Stimulated activated CD4-positive, alpha-beta T cell treated with anti-CD3 and anti-CD28 coated beads, Interleukin-12 subunit alpha, Interleukin-12 subunit beta, amount 100 ng/mL, for 48 hours (primary cell): Measurements from ENCODE around the gene TMEM115.

Experiments
- DNase-seq, 3 donors: peaks; one replicate each; pipeline ENCODE4 v3.0.0-alpha.2; 2020; ENCODE audit warnings: low read depth in 2 of 3, low spot score in 1 of 3

The TMEM115 gene

GRCh38 chr3:50336452-50337174, 22.7 kb downstream of the TMEM115 start:
- DNase-seq, result peak in 1 of 3 donors; percentile 44

GRCh38 chr3:50334339-50335075, 24.8 kb downstream of the TMEM115 start:
- DNase-seq, result no peak

GRCh38 chr3:50333744-50334328, 25.5 kb downstream of the TMEM115 start:
- DNase-seq, result no peak

- no peak for DNase-seq
Measured at GRCh38 chr3:50331364-50331907, 27.9 kb downstream of the TMEM115 start.

- no peak for DNase-seq
Measured at GRCh38 chr3:50330330-50330729, 29.0 kb downstream of the TMEM115 start.

GRCh38 chr3:50327943-50328691, 31.2 kb downstream of the TMEM115 start, which contains the start of gene TUSC2:
Gene TUSC2, minus strand, starts transcription at chr3:50328223. Its CDS starts 124 bp downstream, at chr3:50328099.
- DNase-seq, result peak; percentile 91 to 96 (median 92)

GRCh38 chr3:50327129-50327528, 32.2 kb downstream of the TMEM115 start:
- no peak for DNase-seq

GRCh38 chr3:50326182-50326541, 33.2 kb downstream of the TMEM115 start:
- no peak for DNase-seq

- DNase-seq, result no peak
Measured at GRCh38 chr3:50325497-50326181, 33.7 kb downstream of the TMEM115 start.

GRCh38 chr3:50325113-50325480, 34.2 kb downstream of the TMEM115 start:
- no peak for DNase-seq

GRCh38 chr3:50324351-50325112, 34.8 kb downstream of the TMEM115 start:
- DNase-seq, result peak in 2 of 3 donors; percentile 32 to 52

- DNase-seq, result no peak
Measured at GRCh38 chr3:50323614-50324199, 35.6 kb downstream of the TMEM115 start.

GRCh38 chr3:50323092-50323600, 36.2 kb downstream of the TMEM115 start:
- no peak for DNase-seq

- DNase-seq, result no peak
Measured at GRCh38 chr3:50322386-50323091, 36.8 kb downstream of the TMEM115 start, which contains the start of gene HYAL2. Gene HYAL2, minus strand, starts transcription at chr3:50322745. Its CDS starts 2,256 bp downstream, at chr3:50320489.

GRCh38 chr3:50322115-50322385, 37.3 kb downstream of the TMEM115 start:
- no peak for DNase-seq

- peak; percentile 67 to 83 (median 67) for DNase-seq
Measured at GRCh38 chr3:50321336-50322114, 37.8 kb downstream of the TMEM115 start.

- peak in 1 of 3 donors; percentile 61 for DNase-seq
Measured at GRCh38 chr3:50320853-50321335, 38.4 kb downstream of the TMEM115 start.
